WTC11 (cell line): ENCODE results near the gene DCUN1D3. TPM values are rescaled to one million over a fixed set of nuclear protein-coding genes. Genes with fewer than 3 reads are reported as not detected.

Experiments
- total RNA-seq: library from RNA; stranded (reverse); gene quantifications from 3 replicates; pipeline ENCODE4 v1.2.3, GENCODE V29; 2021

The DCUN1D3 gene
- total RNA-seq, 1 experiment from 2014 or later, result 14.7 TPM

Other genes starting within 250 kb of the DCUN1D3 start
- gene ACSM1, start 202.7 kb downstream of the DCUN1D3 start, total RNA-seq, result 0.09 to 0.46 TPM (median 0.31 TPM) in 3 replicates
- gene THUMPD1, start 158.5 kb downstream of the DCUN1D3 start, total RNA-seq, result 40.8 to 48.5 TPM (median 44.6 TPM) in 3 replicates
- 5.0 to 6.5 TPM (median 6.5 TPM) in 3 replicates for gene ACSM3, start 136.3 kb downstream of the DCUN1D3 start, total RNA-seq
- gene ERI2, start 93.9 kb downstream of the DCUN1D3 start, total RNA-seq, result 15.7 to 18.3 TPM (median 16.9 TPM) in 3 replicates
- 8.5 to 10.5 TPM (median 9.2 TPM) in 3 replicates for gene REXO5, start 93.8 kb downstream of the DCUN1D3 start, total RNA-seq
- 11.4 to 15.0 TPM (median 12.3 TPM) in 3 replicates for gene LYRM1, start 413 bp upstream of the DCUN1D3 start, total RNA-seq